ENCODE data around the gene GRHL1.
"Not testable (repeated sequence)": the region's sequence is repeated elsewhere in the genome, so short reads cannot be mapped to it uniquely, and the experiment has no call there.

Gene GRHL1

GRCh38 chr2:9951522-9952285 is at the start of gene GRHL1:
GRHL1 (plus strand) TSS chr2:9951693; CDS start chr2:9951834, 141 bp downstream.
- in situ Hi-C loops (cut with HindIII; ENCODE audit: low sequenced_read_pairs): no loop called here

GRCh38 chr2:9905413-9905812 is 46.1 kb upstream of the GRHL1 start:
- in situ Hi-C loops (cut with HindIII; ENCODE audit: low sequenced_read_pairs): no loop called here

DNA sequence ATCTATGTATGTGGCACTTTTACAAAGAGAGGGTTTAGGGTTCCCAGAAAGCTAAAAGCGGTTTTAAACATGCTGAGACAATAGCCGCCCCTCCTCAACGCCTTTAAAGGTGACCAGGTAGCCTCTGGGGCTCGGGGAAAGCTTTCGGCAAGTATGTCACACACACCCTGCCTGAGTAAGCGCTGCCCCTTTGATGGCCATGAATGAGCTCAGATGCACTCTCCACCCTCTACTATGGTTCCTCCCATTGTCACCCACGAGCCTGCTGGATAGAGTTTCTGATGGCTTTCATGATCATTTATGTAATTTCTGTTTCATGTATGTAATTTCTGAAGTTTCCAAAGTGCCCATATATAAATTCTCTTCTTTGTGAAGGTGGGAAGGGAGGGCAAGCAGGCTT is 44.1 kb upstream of the GRHL1 start:
- in situ Hi-C loops (cut with HindIII; ENCODE audit: low sequenced_read_pairs): no loop called here

DNA sequence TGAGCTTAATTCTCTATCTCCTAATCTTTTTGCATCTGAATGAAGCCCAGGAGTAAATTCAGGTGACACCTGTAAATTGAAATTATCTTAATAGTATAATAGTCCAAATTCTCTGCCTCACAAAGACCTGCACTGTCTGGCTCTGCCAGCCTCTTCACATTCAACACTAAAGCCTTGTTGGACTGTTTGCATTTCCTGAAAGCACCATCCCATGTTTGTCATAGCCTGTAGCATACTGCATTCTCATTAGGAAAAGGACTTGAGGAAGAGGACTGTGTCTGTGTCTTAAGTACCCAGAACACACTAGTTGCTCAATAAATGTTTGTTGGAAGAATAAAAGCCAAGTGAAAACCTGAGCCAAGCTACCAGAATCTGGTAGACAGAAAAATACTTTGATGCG is 42.9 kb upstream of the GRHL1 start:
- in situ Hi-C loops (cut with HindIII; ENCODE audit: low sequenced_read_pairs): no loop called here

DNA sequence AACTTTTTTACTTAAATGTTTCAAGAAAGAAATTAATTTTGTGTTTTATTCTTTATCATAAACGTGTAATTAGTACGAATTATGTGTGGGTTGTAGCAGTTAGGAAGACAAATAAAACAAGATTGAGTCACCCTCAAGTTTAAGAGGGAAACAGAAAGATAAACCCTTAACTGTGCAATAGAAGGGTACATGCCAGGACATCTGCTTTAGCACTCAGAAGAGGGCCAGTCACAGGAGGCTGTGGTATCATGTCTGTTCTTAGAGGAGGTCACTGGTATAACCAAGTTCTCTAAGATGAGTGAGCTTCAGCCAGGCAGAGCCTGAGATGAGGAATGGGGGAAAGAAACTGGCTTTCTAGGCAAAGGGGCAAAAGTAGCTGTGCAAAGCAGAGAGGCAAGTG is 42.4 kb upstream of the GRHL1 start:
- in situ Hi-C loops (cut with HindIII; ENCODE audit: low sequenced_read_pairs): no loop called here

DNA sequence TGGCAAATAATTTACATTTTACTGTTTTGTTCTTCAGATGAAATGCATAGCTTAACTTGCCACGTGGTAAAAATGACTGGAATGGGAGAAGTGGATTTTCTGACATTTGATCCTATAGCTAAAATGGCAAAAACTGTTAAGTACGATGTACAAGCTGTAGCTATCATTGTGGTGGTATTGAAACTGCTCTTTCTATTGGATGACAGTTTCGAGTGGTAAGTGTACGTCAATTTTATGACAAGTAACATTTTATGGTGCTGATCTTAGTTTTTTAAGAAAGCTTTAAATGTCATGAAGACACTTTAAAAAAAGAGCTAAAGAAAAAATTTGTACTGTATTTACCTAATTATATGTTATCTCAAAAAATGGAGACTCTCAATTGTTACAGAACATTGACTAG is 40.8 kb upstream of the GRHL1 start:
- in situ Hi-C loops (cut with HindIII; ENCODE audit: low sequenced_read_pairs): loop anchor here (10.0 kb wide), 1 partner anchor 54 kb away; no protein-coding TSS in a partner anchor

GRCh38 chr2:9912468-9912867 is 39.0 kb upstream of the GRHL1 start:
- in situ Hi-C loops (cut with HindIII; ENCODE audit: low sequenced_read_pairs): loop anchor here (10.0 kb wide), 1 partner anchor 52 kb away; no protein-coding TSS in a partner anchor

GRCh38 chr2:9914384-9915065 is 37.0 kb upstream of the GRHL1 start:
- in situ Hi-C loops (cut with HindIII; ENCODE audit: low sequenced_read_pairs): loop anchor here (10.0 kb wide), 1 partner anchor 50 kb away; no protein-coding TSS in a partner anchor

DNA sequence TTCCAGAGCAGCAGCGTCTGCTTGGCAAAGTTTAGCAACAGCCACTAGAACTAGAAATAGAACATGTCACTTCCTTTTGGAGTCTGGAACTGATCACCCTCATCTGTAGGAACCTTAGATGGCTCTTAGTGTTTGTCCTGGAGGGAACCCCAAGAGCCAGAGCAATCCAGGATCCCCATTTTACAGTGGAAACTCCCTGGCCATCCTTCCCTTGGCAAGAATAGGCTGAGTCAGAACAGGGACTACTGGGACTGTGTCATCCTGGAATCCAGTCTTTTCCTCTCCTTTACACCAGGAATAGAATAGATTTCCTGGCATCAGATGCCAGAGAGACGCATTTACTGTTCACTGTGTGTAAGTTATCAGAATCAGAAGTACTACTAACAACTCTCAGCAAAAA is 33.2 kb upstream of the GRHL1 start:
- in situ Hi-C loops (cut with HindIII; ENCODE audit: low sequenced_read_pairs): loop anchor here (10.0 kb wide), 1 partner anchor 47 kb away; no protein-coding TSS in a partner anchor

GRCh38 chr2:9919512-9919911 is 32.0 kb upstream of the GRHL1 start:
- in situ Hi-C loops (cut with HindIII; ENCODE audit: low sequenced_read_pairs): loop anchor here (10.0 kb wide), 1 partner anchor 45 kb away; no protein-coding TSS in a partner anchor

DNA sequence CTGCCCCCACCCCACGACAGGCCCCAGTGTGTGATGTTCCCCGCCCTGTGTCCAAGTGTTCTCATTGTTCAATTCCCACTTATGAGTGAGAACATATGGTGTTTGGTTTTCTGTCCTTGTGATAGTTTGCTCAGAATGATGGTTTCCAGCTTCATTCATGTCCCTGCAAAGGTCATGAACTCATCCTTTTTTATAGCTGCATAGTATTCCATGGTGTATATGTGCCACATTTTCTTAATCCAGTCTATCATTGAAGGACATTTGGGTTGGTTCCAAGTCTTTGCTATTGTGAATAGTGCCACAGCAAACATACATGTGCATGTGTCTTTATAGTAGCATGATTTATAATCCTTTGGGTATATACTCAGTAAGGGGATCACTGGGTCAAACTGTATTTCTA is 24.5 kb upstream of the GRHL1 start:
- in situ Hi-C loops (cut with HindIII; ENCODE audit: low sequenced_read_pairs): not testable (repeated sequence)

DNA sequence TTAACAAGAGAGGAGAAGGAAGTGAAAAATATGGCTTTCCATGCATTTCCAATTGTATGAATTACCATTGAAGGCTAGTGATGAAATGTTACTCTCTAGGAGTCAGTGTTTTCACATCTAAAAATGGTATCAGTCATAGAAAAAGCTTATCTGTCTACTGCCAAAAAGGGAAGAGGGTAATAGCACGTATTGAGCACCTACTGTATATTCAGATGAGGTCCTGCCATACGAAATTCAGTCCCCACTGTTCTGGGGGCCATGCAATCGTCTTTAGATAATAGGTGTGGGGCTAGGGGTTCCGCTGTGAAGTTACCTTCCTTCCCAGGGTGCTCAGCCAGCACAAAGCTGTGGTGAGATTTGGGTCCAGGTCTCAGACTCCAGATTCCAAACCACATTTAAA is 14.2 kb upstream of the GRHL1 start:
- in situ Hi-C loops (cut with HindIII; ENCODE audit: low sequenced_read_pairs): no loop called here

DNA sequence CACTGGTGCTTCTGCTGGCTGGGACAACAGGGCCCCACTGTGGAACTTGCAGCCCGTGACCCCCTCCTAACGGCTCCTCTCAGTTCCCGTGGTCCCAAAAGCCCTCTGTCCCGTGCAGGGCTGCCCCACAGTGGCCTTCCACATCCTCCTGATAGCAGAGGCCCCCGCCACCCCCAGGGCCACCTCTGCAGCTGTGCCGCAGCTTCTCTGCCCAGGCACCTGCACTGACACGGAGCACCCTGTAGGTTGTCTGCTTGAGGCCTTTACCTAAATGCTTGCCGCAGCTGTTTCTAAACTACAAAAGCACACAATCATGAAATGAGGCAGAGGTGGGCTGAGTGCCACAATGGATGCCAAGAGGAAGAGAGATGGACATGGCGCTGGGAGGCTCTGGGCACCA is 13.5 kb upstream of the GRHL1 start:
- in situ Hi-C loops (cut with HindIII; ENCODE audit: low sequenced_read_pairs): no loop called here

DNA sequence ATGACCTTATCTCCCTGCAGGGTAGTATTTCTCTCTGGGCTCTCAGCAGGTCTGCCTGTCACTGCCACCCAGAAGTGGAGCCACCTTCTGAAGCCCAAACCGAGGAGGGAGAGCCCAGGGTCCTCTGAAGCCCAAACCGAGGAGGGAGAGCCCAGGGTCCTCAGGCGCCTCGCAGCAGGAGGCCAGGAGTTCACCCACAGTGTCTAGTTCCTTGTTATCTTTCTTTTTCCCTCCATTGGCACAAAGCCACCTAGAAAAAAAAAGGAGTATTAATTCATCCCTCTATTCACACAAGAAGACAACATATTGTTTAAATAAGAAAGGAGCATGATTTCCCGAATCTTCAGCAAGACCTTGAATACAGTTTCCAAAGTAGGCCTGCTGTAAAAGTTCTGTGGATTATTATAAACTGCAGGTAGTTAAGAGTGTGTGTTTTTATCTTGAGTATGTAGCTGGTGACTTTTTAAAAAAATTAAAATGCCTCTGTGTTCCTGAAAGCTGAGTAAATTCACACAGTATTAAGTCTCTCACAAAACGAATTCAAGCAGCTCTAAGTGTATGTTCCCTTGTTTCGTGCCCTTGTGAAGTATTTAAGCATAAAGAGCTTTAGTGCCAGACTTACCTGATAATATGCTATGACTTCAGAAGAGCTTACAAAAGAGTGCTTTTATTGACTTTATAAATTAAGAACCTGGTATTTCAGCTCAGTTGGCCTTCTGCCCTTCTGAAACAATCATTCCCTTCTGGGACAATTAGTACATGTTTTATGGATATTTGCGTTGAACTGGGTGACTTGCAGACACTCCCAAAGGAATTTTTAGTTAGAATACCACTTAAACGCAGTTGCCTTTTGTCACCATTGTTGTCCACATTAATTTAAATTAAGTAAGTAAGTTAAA is 11.7 kb upstream of the GRHL1 start:
- in situ Hi-C loops (cut with HindIII; ENCODE audit: low sequenced_read_pairs): no loop called here

DNA sequence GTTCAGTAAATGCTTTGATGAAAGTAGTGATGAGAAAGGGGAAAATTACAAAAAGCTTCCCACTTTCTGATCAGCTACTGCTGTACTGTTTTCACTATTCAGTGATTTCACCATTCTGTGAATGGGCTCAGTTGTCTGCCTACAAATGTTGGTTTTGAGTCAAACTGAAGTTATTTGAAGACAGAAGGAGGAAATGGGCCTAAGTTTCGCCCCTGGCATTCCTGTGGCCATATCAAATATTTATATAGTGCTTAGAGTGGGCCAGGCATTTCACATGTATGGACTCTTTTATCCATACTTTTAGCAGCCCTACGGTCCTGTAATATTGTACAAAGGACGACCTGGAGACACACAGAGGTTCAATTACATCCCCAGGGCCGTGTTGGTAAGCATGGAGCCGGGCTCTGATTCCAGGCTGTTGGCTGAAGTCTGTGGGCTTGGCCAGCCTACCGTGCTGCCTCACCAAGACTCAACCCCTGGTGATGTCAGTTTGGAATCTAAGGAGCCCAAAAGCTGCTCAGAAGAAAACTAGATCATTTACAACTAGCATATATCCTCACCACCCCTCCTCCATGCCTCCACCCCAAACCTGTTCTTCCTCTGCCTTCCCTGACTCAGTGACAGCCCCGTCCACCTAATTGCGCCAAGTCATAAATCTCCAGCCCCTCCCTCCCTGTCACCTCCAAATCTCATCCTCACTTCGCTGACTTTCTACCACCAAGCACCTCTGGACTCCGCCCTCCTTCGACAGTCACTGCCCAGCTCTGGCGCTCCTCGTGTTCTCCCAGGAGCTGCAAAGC is 10.1 kb upstream of the GRHL1 start:
- in situ Hi-C loops (cut with HindIII; ENCODE audit: low sequenced_read_pairs): no loop called here

- in situ Hi-C loops (cut with HindIII; ENCODE audit: low sequenced_read_pairs): no loop called here
These were observed 9.5 kb upstream of the GRHL1 start for GRCh38 chr2:9941996-9942390.

DNA sequence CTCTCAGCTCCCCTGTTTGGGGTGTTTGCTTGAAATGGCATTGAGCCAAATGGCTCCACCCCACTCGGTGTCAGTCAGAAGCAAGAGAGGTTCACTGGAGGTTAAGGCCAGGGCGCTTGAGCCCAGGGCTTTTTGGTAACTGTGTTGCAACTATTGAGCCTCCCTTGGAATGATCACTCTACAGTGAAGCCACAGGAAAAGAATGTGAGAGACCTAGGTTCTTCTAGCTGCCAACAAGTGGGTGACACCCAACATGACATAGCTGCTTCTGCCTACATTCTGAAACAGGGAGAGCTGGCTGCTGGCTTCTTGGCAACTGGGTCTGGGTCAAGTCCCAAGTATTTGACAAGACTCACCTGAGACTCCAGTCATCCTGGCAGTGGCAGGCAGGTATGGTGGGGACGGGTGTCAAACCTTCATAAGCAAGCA is 7.1 kb upstream of the GRHL1 start:
- in situ Hi-C loops (cut with HindIII; ENCODE audit: low sequenced_read_pairs): no loop called here

DNA sequence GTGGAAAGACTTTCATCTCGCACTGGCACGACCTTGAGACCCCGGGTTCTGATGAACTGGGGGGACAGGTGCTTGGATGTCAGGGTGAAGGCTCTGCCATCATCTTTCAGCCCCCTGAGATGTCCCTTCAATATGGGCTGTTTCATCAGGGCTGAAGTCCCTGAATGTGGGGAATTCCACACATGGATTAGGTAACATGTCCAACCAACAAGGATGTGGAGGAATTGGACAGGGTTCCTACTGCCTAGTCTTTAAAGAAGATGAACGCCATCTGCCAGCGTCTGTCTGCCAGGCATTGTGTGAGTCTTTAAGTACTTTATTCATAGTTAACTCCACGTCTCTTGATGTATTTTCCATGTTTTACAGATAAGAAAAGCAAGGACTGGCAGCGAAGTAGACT is 5.9 kb upstream of the GRHL1 start:
- in situ Hi-C loops (cut with HindIII; ENCODE audit: low sequenced_read_pairs): no loop called here

- in situ Hi-C loops (cut with HindIII; ENCODE audit: low sequenced_read_pairs): no loop called here
These were observed 5.4 kb upstream of the GRHL1 start for GRCh38 chr2:9946076-9946475.

GRCh38 chr2:9946818-9947217 is 4.7 kb upstream of the GRHL1 start:
- in situ Hi-C loops (cut with HindIII; ENCODE audit: low sequenced_read_pairs): no loop called here
